Left renal pelvis (tissue), 4 donors: ENCODE measurements around the gene CARMIL1. TPM values are rescaled to one million over a fixed set of nuclear protein-coding genes. Genes with fewer than 3 reads are reported as not detected.

Experiments used
- DNase-seq, 4 donors: peaks; one replicate each; pipeline ENCODE4 v3.0.0-alpha.2; 2013; ENCODE audit warnings: low read depth in 4 of 4, low spot score in 3 of 4
- polyA plus RNA-seq, 4 donors: library from polyadenylated mRNA; unstranded; fragments of 120-200 nt; gene quantifications; one replicate each; pipeline ENCODE4 v1.2.1, GENCODE V29; 2013; ENCODE audit not compliant: insufficient read length in 4 of 4

CARMIL1 gene
- polyA plus RNA-seq, 4 donors, result 6.8 to 111 (median 100.0) TPM

- DNase-seq, result no peak
Measured at GRCh38 chr6:25464225-25464624, 185.1 kb downstream of the CARMIL1 start.

GRCh38 chr6:25465941-25466340, 186.8 kb downstream of the CARMIL1 start:
- no peak for DNase-seq

- no peak for DNase-seq
Measured at GRCh38 chr6:25468881-25469280, 189.7 kb downstream of the CARMIL1 start.

GRCh38 chr6:25469797-25470388, 190.7 kb downstream of the CARMIL1 start:
- no peak for DNase-seq

GRCh38 chr6:25472306-25472705, 193.1 kb downstream of the CARMIL1 start:
- DNase-seq, result no peak

GRCh38 chr6:25472906-25473305, 193.7 kb downstream of the CARMIL1 start:
- DNase-seq, result no peak

GRCh38 chr6:25473447-25473846, 194.3 kb downstream of the CARMIL1 start:
- DNase-seq, result no peak

GRCh38 chr6:25476126-25476525, 197.0 kb downstream of the CARMIL1 start:
- no peak for DNase-seq

GRCh38 chr6:25477006-25477590, 197.9 kb downstream of the CARMIL1 start:
- DNase-seq, result no peak

GRCh38 chr6:25478973-25479372, 199.8 kb downstream of the CARMIL1 start:
- DNase-seq, result no peak

- no peak for DNase-seq
Measured at GRCh38 chr6:25481267-25481666, 202.1 kb downstream of the CARMIL1 start.

- DNase-seq, result no peak
Measured at GRCh38 chr6:25482996-25483395, 203.8 kb downstream of the CARMIL1 start.

GRCh38 chr6:25483943-25484342, 204.8 kb downstream of the CARMIL1 start:
- no peak for DNase-seq

- DNase-seq, result no peak
Measured at GRCh38 chr6:25484900-25485299, 205.7 kb downstream of the CARMIL1 start.

- no peak for DNase-seq
Measured at GRCh38 chr6:25485821-25486534, 206.8 kb downstream of the CARMIL1 start.

- no peak for DNase-seq
Measured at GRCh38 chr6:25486550-25486949, 207.4 kb downstream of the CARMIL1 start.

- DNase-seq, result no peak
Measured at GRCh38 chr6:25487012-25487411, 207.8 kb downstream of the CARMIL1 start.

GRCh38 chr6:25488156-25488555, 209.0 kb downstream of the CARMIL1 start:
- DNase-seq, result no peak

GRCh38 chr6:25489399-25489798, 210.2 kb downstream of the CARMIL1 start:
- no peak for DNase-seq

GRCh38 chr6:25490018-25490801, 211.0 kb downstream of the CARMIL1 start:
- DNase-seq, result peak; percentile 47 to 67 (median 59)

- no peak for DNase-seq
Measured at GRCh38 chr6:25492951-25493350, 213.8 kb downstream of the CARMIL1 start.
